NCI-H69 (cell line): ENCODE results near the gene COL18A1.

Source experiments
- DNase-seq: peaks from one replicate; lab custom pipeline; 2025; lab: John Stamatoyannopoulos, UW

Gene COL18A1

GRCh38 chr21:45455674-45456583 lies 51.0 kb downstream of the COL18A1 start:
- DNase-seq = peak; percentile 63

GRCh38 chr21:45456584-45457160 lies 51.7 kb downstream of the COL18A1 start:
- peak; percentile 25 for DNase-seq

GRCh38 chr21:45457161-45457831 lies 52.3 kb downstream of the COL18A1 start:
- no peak for DNase-seq

GRCh38 chr21:45457832-45458172 lies 52.8 kb downstream of the COL18A1 start:
- no peak for DNase-seq

- DNase-seq = no peak
Measured at GRCh38 chr21:45458281-45459170, 53.6 kb downstream of the COL18A1 start.

GRCh38 chr21:45459171-45460010 lies 54.4 kb downstream of the COL18A1 start:
- no peak for DNase-seq

GRCh38 chr21:45460011-45460565 lies 55.1 kb downstream of the COL18A1 start:
- no peak for DNase-seq

GRCh38 chr21:45460611-45461368 lies 55.8 kb downstream of the COL18A1 start:
- DNase-seq = no peak

GRCh38 chr21:45461369-45461750 lies 56.4 kb downstream of the COL18A1 start:
- no peak for DNase-seq

GRCh38 chr21:45461806-45462341 lies 56.9 kb downstream of the COL18A1 start:
- no peak for DNase-seq

GRCh38 chr21:45463871-45464270 lies 58.9 kb downstream of the COL18A1 start:
- no peak for DNase-seq

- no peak for DNase-seq
Measured at GRCh38 chr21:45464309-45464708, 59.3 kb downstream of the COL18A1 start.

- DNase-seq = peak; percentile 57
Measured at GRCh38 chr21:45465105-45465504, 60.1 kb downstream of the COL18A1 start.

GRCh38 chr21:45465611-45466329 lies 60.8 kb downstream of the COL18A1 start:
- no peak for DNase-seq

- no peak for DNase-seq
Measured at GRCh38 chr21:45466330-45467220, 61.6 kb downstream of the COL18A1 start.

- DNase-seq = no peak
Measured at GRCh38 chr21:45467221-45467779, 62.3 kb downstream of the COL18A1 start.
